Endothelial cell of umbilical vein (primary cell): Measurements from ENCODE around the gene TM9SF1. TPM values are rescaled to one million over a fixed set of nuclear protein-coding genes. Genes with fewer than 3 reads are reported as not detected.

Experiments
- BruUV-seq: library from RNA; stranded (reverse); fragments of 400-500 nt; replicated peaks from 2 replicates; lab custom pipeline; 2021; lab: Mats Ljungman, UMichigan
- CTCF ChIA-PET: fragments of 300-600, 350-600 bp; sonication (Branson Sonifier 250); formaldehyde crosslinking; loops from one replicate; lab custom pipeline; 2021; ENCODE audit warnings: antibody characterized with exemption, inconsistent platforms; lab: Charles Lee
- POLR2A ChIA-PET: fragments of 300-600, 350-600 bp; sonication (Branson Sonifier 250); formaldehyde crosslinking; loops from one replicate; lab custom pipeline; 2021; ENCODE audit warnings: antibody characterized with exemption, inconsistent platforms; lab: Charles Lee
- DNase-seq: peaks from one replicate; pipeline ENCODE4 v3.0.0-alpha.2; 2011; ENCODE audit warnings: low read depth, low spot score
- FAIRE-seq: peaks from 2 replicates; lab custom pipeline; 2011; peaks lifted over from hg19 to GRCh38; lab: Jason Lieb, UNC
- H2AFZ ChIP-seq: 2 replicates; pipeline ENCODE4 v1.6.0; 2012; ENCODE audit warnings: low read depth, low read length, control low read depth, inconsistent platforms
- H3K27ac ChIP-seq: 2 replicates; pipeline ENCODE4 v1.5.1; 2011; ENCODE audit warnings: low read depth, mild to moderate bottlenecking, control low read depth, low read length, moderate library complexity; ENCODE audit not compliant: insufficient read depth
- H3K27me3 ChIP-seq, 2 experiments: 2 replicates each; pipeline versions ENCODE4 v1.6.0 to v1.6.1; 2011; ENCODE audit warnings: low read length in 2 of 2, mixed read lengths in 1 of 2; ENCODE audit not compliant: control insufficient read depth in 2 of 2, insufficient read depth in 2 of 2
- H3K36me3 ChIP-seq, 2 experiments: 2 replicates in 1 of 2; 3 replicates in 1 of 2; pipeline ENCODE4 v1.5.1; 2011; ENCODE audit warnings: low read length in 2 of 2, mild to moderate bottlenecking in 1 of 2, moderate library complexity in 1 of 2; ENCODE audit not compliant: control insufficient read depth in 2 of 2, insufficient read depth in 2 of 2; ENCODE audit errors: extremely low read depth in 1 of 2
- H3K4me1 ChIP-seq: 3 replicates; pipeline ENCODE4 v1.5.1; 2011; ENCODE audit warnings: mild to moderate bottlenecking, low read length; ENCODE audit not compliant: control insufficient read depth, insufficient read depth; ENCODE audit errors: extremely low read depth
- H3K4me2 ChIP-seq: 2 replicates; pipeline ENCODE4 v1.6.1; 2011; ENCODE audit warnings: low read length, control low read depth, mixed read lengths; ENCODE audit not compliant: insufficient read depth
- H3K4me3 ChIP-seq, 3 experiments: fragments of 200-600 bp in 1 of 3; sonication (generic), shearing (Covaris generic) in 1 of 3; replicated peaks in 1 of 3; 2 replicates each; pipeline ENCODE4 v1.5.1; 2011 to 2016; ENCODE audit warnings: control low read depth in 3 of 3, low read length in 3 of 3, mild to moderate bottlenecking in 2 of 3, inconsistent platforms in 1 of 3, low read depth in 1 of 3, moderate library complexity in 1 of 3; ENCODE audit not compliant: insufficient read depth in 1 of 3
- H3K79me2 ChIP-seq: 2 replicates; pipeline ENCODE4 v1.6.0; 2012; ENCODE audit warnings: low read length, inconsistent platforms; ENCODE audit not compliant: control insufficient read depth, insufficient read depth
- H3K9ac ChIP-seq: replicated peaks from 2 replicates; pipeline ENCODE3; 2011; ENCODE audit warnings: low read length, control low read depth; ENCODE audit not compliant: insufficient read depth; ENCODE audit errors: extremely low read depth
- H3K9me1 ChIP-seq: replicated peaks from 3 replicates; pipeline ENCODE4 v1.6.0; 2011; ENCODE audit warnings: mild to moderate bottlenecking, low read length; ENCODE audit not compliant: control insufficient read depth, insufficient read depth; ENCODE audit errors: extremely low read depth
- H3K9me3 ChIP-seq: replicated peaks from 2 replicates; pipeline ENCODE4 v1.5.1; 2012; ENCODE audit warnings: low read length, inconsistent platforms; ENCODE audit not compliant: control insufficient read depth, insufficient read depth
- H4K20me1 ChIP-seq: replicated peaks from 2 replicates; pipeline ENCODE3; 2011; ENCODE audit warnings: mild to moderate bottlenecking, low read length; ENCODE audit not compliant: control insufficient read depth, insufficient read depth; ENCODE audit errors: extremely low read depth
- CTCF ChIP-seq, 2 donors: IDR thresholded peaks; 1 replicate in 1 of 2; 2 replicates in 1 of 2; pipeline ENCODE4 v1.5.1; 2011; ENCODE audit warnings: low read length in 2 of 2, mild to moderate bottlenecking in 2 of 2, moderate library complexity in 2 of 2, control low read depth in 1 of 2, inconsistent platforms in 1 of 2, low read depth in 1 of 2; ENCODE audit not compliant: insufficient read depth in 1 of 2; ENCODE audit errors: extremely low read depth in 1 of 2
- FOS ChIP-seq: IDR thresholded peaks from 2 replicates; pipeline ENCODE4 v1.6.1; 2011; ENCODE audit warnings: mild to moderate bottlenecking, low read length, moderate library complexity, borderline replicate concordance; ENCODE audit not compliant: insufficient read depth
- JUN ChIP-seq: IDR thresholded peaks from 2 replicates; pipeline ENCODE4 v1.6.1; 2011; ENCODE audit warnings: borderline replicate concordance, low read depth; ENCODE audit not compliant: insufficient read length, insufficient read depth
- MAX ChIP-seq: IDR thresholded peaks from 2 replicates; pipeline ENCODE4 v1.6.1; 2011; ENCODE audit not compliant: insufficient read depth, insufficient read length
- dilution Hi-C: fragments of 300-500 bp; cut with MboI; formaldehyde crosslinking; loops from one replicate; pipeline ENCODE4 v1.15.0; 2019; ENCODE audit warnings: low sequenced_read_pairs; ENCODE audit not compliant: extremely low pct_ligation_motif_present
- intact Hi-C: fragments of 100-400 bp; cut with micrococcal nuclease; formaldehyde crosslinking; loops from one replicate; pipeline ENCODE4 v1.10.0; 2022
- polyA plus RNA-seq, 4 experiments: library from polyadenylated mRNA; depleted of rRNA in 3 of 4; stranded (reverse) in 3 of 4; unstranded in 1 of 4; fragments of >200 nt; gene quantifications; 2 replicates each; pipeline versions ENCODE4 v1.2.1 to v1.2.3, GENCODE V29; 2011 to 2012; ENCODE audit warnings: missing spikeins in 1 of 4
- total RNA-seq: library from RNA; stranded (reverse); gene quantifications from 2 replicates; pipeline ENCODE4 v1.2.3, GENCODE V29; 2021

TM9SF1 gene
- total and polyA plus RNA-seq, 2 donors (not counting 3 experiments of a cell fraction or from before 2014, with no cell fraction given): 60.7 to 71.5 TPM

GRCh38 chr14:24211311-24211710 lies 16.1 kb upstream of the TM9SF1 start:
- CTCF ChIA-PET: interaction anchor here (0.9 kb wide), 1 partner anchor 97 kb away, joined by 4 read pairs; the partner anchor contains the start of gene CIDEB
- Histone ChIP-seq H3K9me3 (no peaks in the 10 kb centered on the region), H2AFZ (no peak overlapping the region), H3K36me3 (peaks cover 0 to 25% of the 10 kb centered on the region in 2 experiments), H3K4me2 (no peak overlapping the region), H3K9me1 (no peaks in the 10 kb centered on the region), H3K27me3 (no peaks in the 10 kb centered on the region), H3K79me2 (no peaks in the 10 kb centered on the region), H3K4me3 (no peak overlapping the region), H3K9ac (no peak overlapping the region), H3K4me1 (peaks cover 11% of the 10 kb centered on the region), H4K20me1 (no peaks in the 10 kb centered on the region), H3K27ac (no peak overlapping the region)
- POLR2A ChIA-PET: no interaction called here
- dilution Hi-C loops (no loop called here), intact Hi-C loops (no loop called here)
- no peak for FAIRE-seq
- DNase-seq: no peak
- BruUV-seq: no TSS peak
- no peak for TF ChIP-seq JUN

GRCh38 chr14:24207625-24208024 lies 12.4 kb upstream of the TM9SF1 start:
- FAIRE-seq (no peak), DNase-seq (no peak)
- H3K36me3 ChIP-seq: peaks cover 6 to 32% of the 10 kb centered on the region in 2 experiments
- intact Hi-C loops: no loop called here
- no peaks in the 10 kb centered on the region for H3K27me3 ChIP-seq
- H3K9me3 ChIP-seq: no peaks in the 10 kb centered on the region
- H2AFZ ChIP-seq: no peak overlapping the region
- no peak overlapping the region for H3K27ac ChIP-seq
- H3K4me1 ChIP-seq: no peaks in the 10 kb centered on the region
- BruUV-seq: no TSS peak
- TF ChIP-seq MAX (no peak), FOS (no peak), CTCF (IDR thresholded peaks at IDR 0.05; ENCODE audit: extremely low read depth in 1 of 2, insufficient read depth in 1 of 2, low read depth in 1 of 2, low read length in 2 of 2) (no peak)
- H3K9ac ChIP-seq: no peak overlapping the region
- H4K20me1 ChIP-seq: no peaks in the 10 kb centered on the region
- ChIA-PET POLR2A (no interaction called here), CTCF (interaction anchor here (0.9 kb wide), 1 partner anchor 89 kb away, joined by 3 read pairs; no protein-coding TSS in a partner anchor)
- no peak overlapping the region for H3K4me2 ChIP-seq
- no peak overlapping the region for H3K4me3 ChIP-seq
- H3K79me2 ChIP-seq: no peaks in the 10 kb centered on the region
- dilution Hi-C loops: no loop called here
- no peaks in the 10 kb centered on the region for H3K9me1 ChIP-seq
